ENCODE data around the gene CERS3. TPM values are rescaled to one million over a fixed set of nuclear protein-coding genes. Genes with fewer than 3 reads are reported as not detected.
A peak's percentile ranks its signal among the peaks of the same experiment; 100 is the strongest.

Gene CERS3
- total RNA-seq, 4 donors from 2014 or later = 0.11 TPM; not detected in 3

DNA sequence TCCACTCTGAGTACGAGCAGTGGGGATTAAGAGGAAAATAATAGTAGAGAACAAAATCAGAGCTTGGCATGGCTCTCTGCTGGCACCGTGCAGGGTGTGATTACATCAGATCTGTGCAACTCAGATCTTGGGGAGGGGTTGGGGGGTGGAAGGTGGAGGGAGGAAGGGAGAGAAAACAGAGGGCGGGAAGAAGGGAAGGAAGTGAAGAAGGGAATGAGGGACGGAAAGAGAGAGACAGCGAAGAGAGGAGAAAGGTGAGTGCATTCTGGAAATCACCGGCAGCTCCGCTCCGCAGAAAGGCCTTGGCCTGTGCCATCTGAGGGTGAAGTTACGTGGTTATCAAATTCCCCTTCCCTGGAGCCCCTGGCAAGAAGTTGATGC lies 156.0 kb downstream of the CERS3 start:
- Histone ChIP-seq H3K27me3 (peaks cover 0 to 33% (median 2%) of the 10 kb centered on the region in 4 donors), H3K4me3 (peak overlapping the region; percentile 49 to 60 (median 52)), H3K36me3 (no peaks in the 10 kb centered on the region), H3K9me3 (peaks cover 0 to 18% (median 10%) of the 10 kb centered on the region in 4 donors), H3K27ac (replicated peaks in 1 of 4) (peak overlapping the region; percentile 26 to 62 (median 56)), H3K4me1 (peaks cover 0 to 14% (median 11%) of the 10 kb centered on the region in 4 donors)
- intact Hi-C loops (cut with DNase I) = no loop called here
- no peak for DNase-seq (ENCODE audit: extremely low spot score)
- TF ChIP-seq CTCF (IDR thresholded peaks at IDR 0.05) (no peak), POLR2A (IDR thresholded peaks at IDR 0.05; ENCODE audit: low read depth) (no peak), POLR2AphosphoS5 (IDR thresholded peaks at IDR 0.05) (peak in 1 of 2 donors; percentile 17), EP300 (IDR thresholded peaks at IDR 0.05) (no peak)
- 26% methylated on average over 9 of the region's 9 CpGs for WGBS

GRCh38 chr15:100355342-100355741 lies 173.4 kb downstream of the CERS3 start:
- Histone ChIP-seq H3K27me3 (no peaks in the 10 kb centered on the region), H3K27ac (replicated peaks in 1 of 4) (no peak overlapping the region), H3K9me3 (peaks cover 0 to 7% (median 0%) of the 10 kb centered on the region in 4 donors), H3K4me1 (peaks cover 0 to 7% (median 5%) of the 10 kb centered on the region in 4 donors), H3K36me3 (no peaks in the 10 kb centered on the region), H3K4me3 (no peak overlapping the region)
- WGBS = 83% methylated on average over 2 of the region's 2 CpGs
- peak; percentile 72 for DNase-seq (ENCODE audit: extremely low spot score)
- intact Hi-C loops (cut with DNase I) = no loop called here
- TF ChIP-seq POLR2A (IDR thresholded peaks at IDR 0.05; ENCODE audit: low read depth) (no peak), CTCF (IDR thresholded peaks at IDR 0.05) (no peak), EP300 (IDR thresholded peaks at IDR 0.05) (no peak), POLR2AphosphoS5 (IDR thresholded peaks at IDR 0.05) (no peak)

- H3K9me3 ChIP-seq = no peaks in the 10 kb centered on the region
- DNase-seq (ENCODE audit: extremely low spot score) = no peak
- intact Hi-C loops (cut with DNase I) = loop anchor here (5.0 kb wide), 1 partner anchor 249 kb away; the partner anchor contains the start of genes ASB7 and LINS1
- peaks cover 6 to 16% (median 15%) of the 10 kb centered on the region in 4 donors for H3K4me1 ChIP-seq
- WGBS = 80% methylated on average over 3 of the region's 3 CpGs
- no peaks in the 10 kb centered on the region for H3K36me3 ChIP-seq
- no peak overlapping the region for H3K27ac ChIP-seq (replicated peaks in 1 of 4)
- TF ChIP-seq POLR2A (IDR thresholded peaks at IDR 0.05; ENCODE audit: low read depth) = no peak
- TF ChIP-seq EP300 (IDR thresholded peaks at IDR 0.05) = no peak
- TF ChIP-seq CTCF (IDR thresholded peaks at IDR 0.05) = no peak
- TF ChIP-seq POLR2AphosphoS5 (IDR thresholded peaks at IDR 0.05) = no peak
- no peaks in the 10 kb centered on the region for H3K27me3 ChIP-seq
- H3K4me3 ChIP-seq = no peak overlapping the region
These were observed 175.3 kb downstream of the CERS3 start for GRCh38 chr15:100353449-100353848.

GRCh38 chr15:100350434-100351226 lies 178.1 kb downstream of the CERS3 start:
- Histone ChIP-seq H3K4me3 (peak overlapping the region; percentile 69 to 81 (median 74)), H3K36me3 (no peaks in the 10 kb centered on the region), H3K9me3 (no peaks in the 10 kb centered on the region), H3K27ac (replicated peaks in 1 of 4) (peak overlapping the region; percentile 94 to 99 (median 98)), H3K4me1 (peaks cover 6 to 16% (median 15%) of the 10 kb centered on the region in 4 donors), H3K27me3 (no peaks in the 10 kb centered on the region)
- intact Hi-C loops (cut with DNase I) = loop anchor here (5.0 kb wide), 1 partner anchor 252 kb away; the partner anchor contains the start of genes ASB7 and LINS1
- DNase-seq (ENCODE audit: extremely low spot score) = no peak
- TF ChIP-seq POLR2AphosphoS5 (IDR thresholded peaks at IDR 0.05) (peak in 1 of 2 donors; percentile 38), CTCF (IDR thresholded peaks at IDR 0.05) (no peak)
- WGBS = 36% methylated on average over 19 of the region's 19 CpGs

Small RNAs within 50 kb of the gene (small RNA-seq; reads per million reads assigned to genes)
- gene RNU6-181P (0 reads per million in 3 donors), gene RNU6-322P (0 reads per million in 3 donors)

Other genes starting within 250 kb of the CERS3 start
- gene ADAMTS17, start 187.0 kb downstream of the CERS3 start, total RNA-seq = 10 to 100 TPM in 1 of 4 donors, 1 to 10 TPM in 3; 5.3 to 12.0 (median 6.6) TPM
- gene LINS1, start 73.2 kb upstream of the CERS3 start, total RNA-seq = 10 to 100 TPM; 11.7 to 33.0 (median 17.6) TPM
- gene ASB7, start 73.6 kb upstream of the CERS3 start, total RNA-seq = 10 to 100 TPM; 12.8 to 13.8 (median 13.4) TPM

Data from esophagus muscularis mucosa (tissue), 4 donors.